ENCODE data around the gene MYPN.

Gene MYPN

GRCh38 chr10:68090586-68090985 lies 18.7 kb upstream of the MYPN start:
- DNase-seq (ENCODE audit: low read depth in 2 of 2), result no peak

GRCh38 chr10:68092512-68092911 lies 16.8 kb upstream of the MYPN start:
- DNase-seq (ENCODE audit: low read depth in 2 of 2), result no peak

- DNase-seq (ENCODE audit: low read depth in 2 of 2), result no peak
These were observed 14.1 kb upstream of the MYPN start for GRCh38 chr10:68095153-68095552.

- no peak for DNase-seq (ENCODE audit: low read depth in 2 of 2)
These were observed 12.3 kb upstream of the MYPN start for GRCh38 chr10:68096913-68097516.

- DNase-seq (ENCODE audit: low read depth in 2 of 2), result no peak
These were observed 9.6 kb upstream of the MYPN start for GRCh38 chr10:68099736-68100135.

- no peak for DNase-seq (ENCODE audit: low read depth in 2 of 2)
These were observed 8.2 kb upstream of the MYPN start for GRCh38 chr10:68101066-68101465.

- no peak for DNase-seq (ENCODE audit: low read depth in 2 of 2)
These were observed 5.9 kb upstream of the MYPN start for GRCh38 chr10:68103261-68103878.

- no peak for DNase-seq (ENCODE audit: low read depth in 2 of 2)
These were observed 5.4 kb upstream of the MYPN start for GRCh38 chr10:68103901-68104300.

- DNase-seq (ENCODE audit: low read depth in 2 of 2), result no peak
These were observed 3.5 kb upstream of the MYPN start for GRCh38 chr10:68105820-68106219.

GRCh38 chr10:68106656-68107055 lies 2.6 kb upstream of the MYPN start:
- no peak for DNase-seq (ENCODE audit: low read depth in 2 of 2)

GRCh38 chr10:68107651-68108050 lies 1.6 kb upstream of the MYPN start:
- no peak for DNase-seq (ENCODE audit: low read depth in 2 of 2)

- DNase-seq (ENCODE audit: low read depth in 2 of 2), result no peak
These were observed 1.2 kb upstream of the MYPN start for GRCh38 chr10:68108051-68108450.

GRCh38 chr10:68108653-68109052 lies 635 bp upstream of the MYPN start:
- DNase-seq (ENCODE audit: low read depth in 2 of 2), result no peak

- no peak for DNase-seq (ENCODE audit: low read depth in 2 of 2)
These were observed 739 bp downstream of the MYPN start for GRCh38 chr10:68110027-68110426.

- no peak for DNase-seq (ENCODE audit: low read depth in 2 of 2)
These were observed 2.3 kb downstream of the MYPN start for GRCh38 chr10:68111584-68111983.

GRCh38 chr10:68112837-68113236 lies 3.5 kb downstream of the MYPN start:
- no peak for DNase-seq (ENCODE audit: low read depth in 2 of 2)

GRCh38 chr10:68118657-68119056 lies 9.4 kb downstream of the MYPN start:
- no peak for DNase-seq (ENCODE audit: low read depth in 2 of 2)

GRCh38 chr10:68121020-68121743 lies 11.9 kb downstream of the MYPN start:
- DNase-seq (ENCODE audit: low read depth in 2 of 2), result no peak

- no peak for DNase-seq (ENCODE audit: low read depth in 2 of 2)
These were observed 12.6 kb downstream of the MYPN start for GRCh38 chr10:68121852-68122251.

GRCh38 chr10:68124718-68125117 lies 15.4 kb downstream of the MYPN start:
- DNase-seq (ENCODE audit: low read depth in 2 of 2), result no peak

- DNase-seq (ENCODE audit: low read depth in 2 of 2), result no peak
These were observed 16.5 kb downstream of the MYPN start for GRCh38 chr10:68125772-68126171.

- no peak for DNase-seq (ENCODE audit: low read depth in 2 of 2)
These were observed 18.7 kb downstream of the MYPN start for GRCh38 chr10:68128015-68128414.

- DNase-seq (ENCODE audit: low read depth in 2 of 2), result no peak
These were observed 23.1 kb downstream of the MYPN start for GRCh38 chr10:68132391-68132790.

Measured in stimulated activated CD4-positive, alpha-beta T cell treated with anti-CD3 and anti-CD28 coated beads, Interleukin-12 subunit alpha, Interleukin-12 subunit beta, amount 100 ng/mL, for 24 hours (primary cell).